Prostate gland (tissue), 2 donors: Measurements from ENCODE around the gene CPT1B. TPM values are rescaled to one million over a fixed set of nuclear protein-coding genes. Genes with fewer than 3 reads are reported as not detected.

Source experiments
- DNase-seq: peaks from one replicate; pipeline ENCODE4 v3.0.0-alpha.2; 2019; ENCODE audit warnings: low spot score
- H3K27ac ChIP-seq, 2 donors: fragments of 200-600 bp; sonication (generic); 2 replicates each; pipeline ENCODE4 v1.5.1; 2017 to 2019
- H3K27me3 ChIP-seq: fragments of 200-600 bp; sonication (generic); replicated peaks from 2 replicates; pipeline ENCODE4 v1.5.1; 2019; ENCODE audit not compliant: insufficient read depth
- H3K36me3 ChIP-seq, 2 donors: fragments of 200-600 bp; sonication (generic); 1 replicate in 1 of 2; 2 replicates in 1 of 2; pipeline versions ENCODE4 v1.5.1 to v1.8.1; 2017 to 2019
- H3K4me1 ChIP-seq: fragments of 200-600 bp; sonication (generic); replicated peaks from 2 replicates; pipeline ENCODE4 v1.5.1; 2019
- H3K4me3 ChIP-seq, 2 donors: fragments of 200-600 bp; sonication (generic); 2 replicates each; pipeline ENCODE4 v1.5.1; 2017 to 2019
- H3K9me3 ChIP-seq: fragments of 200-600 bp; sonication (generic); 2 replicates; pipeline ENCODE4 v1.5.1; 2017
- CTCF ChIP-seq, 4 experiments: fragments of 200-600 bp in 2 of 4; fragments of 450-650 bp in 2 of 4; sonication (generic) in 2 of 4; IDR thresholded peaks; 1 replicate in 3 of 4; 2 replicates in 1 of 4; pipeline ENCODE4 v1.5.1; 2016 to 2019; ENCODE audit warnings: antibody characterized with exemption in 4 of 4, mild to moderate bottlenecking in 2 of 4, moderate library complexity in 2 of 4
- POLR2A ChIP-seq: fragments of 450-650 bp; IDR thresholded peaks from one replicate; pipeline ENCODE4 v1.6.1; 2016; ENCODE audit warnings: antibody characterized with exemption, mild to moderate bottlenecking
- POLR2AphosphoS5 ChIP-seq: sonication (generic); formaldehyde crosslinking; IDR thresholded peaks from one replicate; pipeline ENCODE4 v1.6.1; 2017; ENCODE audit warnings: antibody characterized with exemption
- WGBS: methylation state at CpG from one replicate; pipeline ENCODE4 v1.1.5; 2018; 5-methylcytosine and 5-hydroxymethylcytosine counted together
- intact Hi-C: fragments of 100-400 bp; cut with DNase I; formaldehyde crosslinking; loops from one replicate; pipeline ENCODE4 v1.14.2; 2022
- total RNA-seq, 2 donors: library from RNA; depleted of rRNA; stranded (reverse); fragments of >200 nt; gene quantifications; one replicate each; pipeline ENCODE4 v1.1.0, GENCODE V29; 2016

CPT1B gene
- total RNA-seq, 2 donors from 2014 or later: 13.1 to 31.4 TPM

DNA sequence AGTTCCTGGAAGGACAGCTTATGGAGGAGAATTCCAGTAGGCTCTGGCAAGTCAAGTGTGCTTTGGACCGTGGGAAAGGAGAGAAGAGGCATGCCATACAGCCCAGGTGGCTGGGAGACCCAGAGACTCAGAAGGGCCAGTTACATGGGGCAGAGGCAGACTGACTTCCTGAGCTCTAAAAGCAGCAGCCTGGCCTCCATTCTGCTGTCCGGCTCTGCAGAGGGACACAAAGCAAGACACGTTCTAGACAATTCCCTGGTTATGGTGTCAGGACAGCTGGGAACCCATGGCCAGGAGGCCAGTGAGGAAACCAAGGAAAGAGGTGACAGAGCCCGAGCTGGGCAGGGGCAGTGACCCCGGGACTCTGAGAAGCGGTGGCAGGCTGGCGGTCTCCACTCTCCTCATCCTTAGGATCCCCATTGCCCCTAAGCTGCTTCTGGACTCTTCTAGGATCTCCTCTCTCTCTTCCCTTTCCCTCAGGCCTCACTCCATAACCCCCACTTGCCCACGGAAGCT lies 2.7 kb downstream of the CPT1B start:
- no peaks in the 10 kb centered on the region for H3K4me1 ChIP-seq
- no peak for DNase-seq
- H3K27ac ChIP-seq: no peak overlapping the region
- H3K9me3 ChIP-seq: no peaks in the 10 kb centered on the region
- intact Hi-C loops: no loop called here
- H3K27me3 ChIP-seq: no peaks in the 10 kb centered on the region
- WGBS: 90% methylated on average over 8 of the region's 8 CpGs
- no peak for TF ChIP-seq POLR2AphosphoS5
- no peak for TF ChIP-seq POLR2A
- TF ChIP-seq CTCF (IDR thresholded peaks at IDR 0.05): no peak
- no peaks in the 10 kb centered on the region for H3K36me3 ChIP-seq
- no peak overlapping the region for H3K4me3 ChIP-seq

GRCh38 chr22:50574383-50574755 lies 3.9 kb downstream of the CPT1B start:
- H3K4me3 ChIP-seq: no peak overlapping the region
- DNase-seq: no peak
- intact Hi-C loops: no loop called here
- H3K27ac ChIP-seq: no peak overlapping the region
- TF ChIP-seq CTCF (IDR thresholded peaks at IDR 0.05) (no peak), POLR2AphosphoS5 (no peak), POLR2A (no peak)
- WGBS: 76% methylated on average over 11 of the region's 11 CpGs
- H3K27me3 ChIP-seq: no peaks in the 10 kb centered on the region
- no peaks in the 10 kb centered on the region for H3K36me3 ChIP-seq
- no peaks in the 10 kb centered on the region for H3K4me1 ChIP-seq
- H3K9me3 ChIP-seq: no peaks in the 10 kb centered on the region

DNA sequence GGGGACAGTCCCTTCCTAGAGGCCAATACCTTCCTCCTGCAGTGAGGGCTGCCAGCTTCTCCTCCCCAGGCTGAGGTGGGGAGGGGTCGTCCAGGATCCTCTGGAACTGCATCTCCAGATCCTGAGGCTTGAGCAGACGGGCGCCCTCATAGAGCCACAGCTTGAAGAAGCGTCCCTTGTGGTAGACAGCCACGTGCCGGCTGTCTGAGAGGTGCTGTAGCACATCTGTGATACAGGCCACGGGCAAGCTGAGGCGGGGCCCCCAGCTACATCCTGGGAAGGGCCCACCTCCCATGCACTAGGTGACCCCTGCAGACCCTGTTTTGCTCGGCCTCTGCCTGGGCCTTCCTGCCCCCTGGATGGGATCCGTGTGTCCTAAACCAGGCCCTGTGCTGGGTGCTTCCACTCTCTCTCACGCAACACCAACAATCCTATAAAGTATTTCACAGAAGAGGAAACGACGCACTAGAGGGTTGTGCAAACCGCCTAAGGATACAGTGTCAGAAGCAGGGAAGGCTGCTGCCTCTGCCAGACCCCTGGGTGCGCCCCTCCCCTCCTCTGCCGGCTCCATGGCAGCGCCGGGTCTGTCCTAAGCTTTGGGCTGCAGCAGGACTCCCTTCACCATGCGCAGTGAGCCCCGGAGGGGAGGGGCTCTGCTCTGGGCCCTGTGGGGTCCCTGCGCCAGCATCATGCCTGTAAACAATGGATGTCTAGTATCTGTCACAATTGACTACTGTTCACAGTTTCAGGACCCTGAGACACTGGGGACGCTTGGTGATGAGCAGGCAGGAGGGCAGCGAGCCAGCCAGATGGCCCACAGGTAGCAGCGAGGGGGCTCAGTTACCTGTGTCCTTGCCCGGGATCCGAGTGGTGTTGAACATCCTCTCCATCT lies 4.5 kb downstream of the CPT1B start:
- 89% methylated on average over 26 of the region's 26 CpGs for WGBS
- no peak for TF ChIP-seq POLR2AphosphoS5
- no peak for TF ChIP-seq POLR2A
- no peak for TF ChIP-seq CTCF (IDR thresholded peaks at IDR 0.05)

GRCh38 chr22:50572965-50573364 lies 5.3 kb downstream of the CPT1B start:
- intact Hi-C loops: no loop called here
- Histone ChIP-seq H3K27me3 (no peaks in the 10 kb centered on the region), H3K4me3 (no peak overlapping the region), H3K27ac (no peak overlapping the region), H3K9me3 (no peaks in the 10 kb centered on the region), H3K36me3 (no peaks in the 10 kb centered on the region), H3K4me1 (no peaks in the 10 kb centered on the region)
- DNase-seq: no peak
- no peak for TF ChIP-seq POLR2AphosphoS5
- TF ChIP-seq POLR2A: no peak
- no peak for TF ChIP-seq CTCF (IDR thresholded peaks at IDR 0.05)
- 94% methylated on average over 10 of the region's 11 CpGs for WGBS

More for the DNA sequence above, 4.5 kb downstream of the CPT1B start:
- H3K27ac ChIP-seq: no peak overlapping the region
- DNase-seq: no peak
- no peaks in the 10 kb centered on the region for H3K27me3 ChIP-seq
- no peak overlapping the region for H3K4me3 ChIP-seq
- no peaks in the 10 kb centered on the region for H3K9me3 ChIP-seq
- H3K36me3 ChIP-seq: no peaks in the 10 kb centered on the region
- no peaks in the 10 kb centered on the region for H3K4me1 ChIP-seq
- intact Hi-C loops: no loop called here
